Measurements from ENCODE around the gene CHCHD10.
A peak's percentile ranks its signal among the peaks of the same experiment; 100 is the strongest.
"Not testable (repeated sequence)": the region's sequence is repeated elsewhere in the genome, so short reads cannot be mapped to it uniquely, and the experiment has no call there.

CHCHD10 gene

DNA sequence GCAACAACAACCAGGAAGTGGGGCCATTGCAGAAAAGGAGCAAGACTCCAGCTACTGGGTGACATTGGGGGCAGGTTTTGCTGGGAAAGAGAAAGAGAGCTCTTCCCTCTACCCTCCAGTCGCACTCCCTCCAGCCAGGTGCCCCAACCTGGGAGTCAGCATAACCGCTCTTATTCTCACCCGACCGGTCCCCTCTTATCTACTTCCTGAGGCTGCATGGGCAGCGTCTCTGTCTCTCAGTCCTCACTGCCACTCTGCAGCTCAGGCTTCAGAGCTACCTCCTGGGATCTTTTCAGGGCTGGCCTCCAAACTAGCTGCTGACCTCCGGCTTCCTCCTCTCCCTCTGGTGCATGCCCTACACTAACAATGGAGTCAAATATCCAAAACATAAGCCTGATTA is 22.0 kb downstream of the CHCHD10 start:
- no peak for ATAC-seq

DNA sequence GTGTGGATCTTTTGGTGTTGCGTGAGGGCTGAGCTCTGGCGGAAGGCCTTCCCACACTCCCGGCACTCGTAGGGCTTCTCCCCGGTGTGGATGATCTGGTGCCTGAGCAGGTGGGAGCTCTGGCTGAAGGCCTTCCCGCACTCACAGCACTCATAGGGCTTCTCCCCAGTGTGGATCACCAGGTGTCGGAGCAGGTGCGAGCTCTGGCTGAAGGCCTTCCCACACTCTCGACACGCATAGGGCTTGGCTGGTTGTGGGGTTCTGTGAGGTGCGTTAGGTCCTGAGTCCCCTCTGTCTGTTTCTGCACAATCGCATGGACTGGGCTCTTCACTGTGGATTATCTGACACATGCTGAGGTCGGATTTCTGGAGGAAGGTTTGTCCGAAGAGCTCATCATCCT is 23.3 kb downstream of the CHCHD10 start:
- no peak for ATAC-seq

GRCh38 chr22:23744001-23744400 is 23.8 kb downstream of the CHCHD10 start:
- no peak for ATAC-seq

DNA sequence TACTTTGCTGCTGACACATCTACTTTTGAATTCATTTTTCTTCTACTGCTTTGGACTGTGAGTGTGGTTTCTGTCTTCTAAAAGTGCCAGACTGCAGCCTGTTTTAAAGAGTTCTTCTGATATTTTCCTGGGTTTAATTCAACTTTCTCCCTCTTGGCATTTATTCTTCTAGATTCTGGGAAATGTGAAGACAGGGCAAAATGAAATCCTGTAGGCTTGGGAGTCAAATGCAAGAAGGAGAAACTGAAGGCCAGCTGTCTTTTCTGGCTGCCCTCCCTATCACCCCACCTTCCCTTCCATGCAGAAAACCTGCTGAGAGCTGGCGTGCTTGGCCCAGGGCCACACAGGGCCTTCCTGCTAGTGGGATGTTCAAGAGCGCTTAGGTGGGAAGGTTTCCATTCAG is 24.5 kb downstream of the CHCHD10 start:
- ATAC-seq: no peak

- ATAC-seq: no peak
Measured at GRCh38 chr22:23742505-23743264, 25.1 kb downstream of the CHCHD10 start.

DNA sequence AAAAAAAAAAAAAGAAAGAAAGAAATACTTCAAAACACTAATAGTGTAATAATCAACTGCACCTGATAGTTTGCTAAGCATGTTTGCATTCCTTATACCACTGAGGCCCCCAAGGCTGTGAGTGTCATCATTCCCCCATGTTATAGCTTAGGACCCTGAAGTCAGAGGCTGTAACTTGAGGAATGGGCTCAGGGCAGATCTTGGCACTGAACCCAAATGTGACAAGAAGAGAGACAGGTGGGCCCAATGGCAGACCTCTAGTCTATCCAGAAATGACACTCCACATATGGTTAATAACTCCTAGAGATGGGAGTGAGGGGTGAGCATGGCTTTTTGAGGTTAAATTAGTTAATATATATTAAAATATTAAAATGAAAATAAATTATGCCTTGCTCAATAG is 30.1 kb downstream of the CHCHD10 start:
- ATAC-seq: no peak

- not testable (repeated sequence) for ATAC-seq
Measured at GRCh38 chr22:23728108-23728507, 39.7 kb downstream of the CHCHD10 start.

DNA sequence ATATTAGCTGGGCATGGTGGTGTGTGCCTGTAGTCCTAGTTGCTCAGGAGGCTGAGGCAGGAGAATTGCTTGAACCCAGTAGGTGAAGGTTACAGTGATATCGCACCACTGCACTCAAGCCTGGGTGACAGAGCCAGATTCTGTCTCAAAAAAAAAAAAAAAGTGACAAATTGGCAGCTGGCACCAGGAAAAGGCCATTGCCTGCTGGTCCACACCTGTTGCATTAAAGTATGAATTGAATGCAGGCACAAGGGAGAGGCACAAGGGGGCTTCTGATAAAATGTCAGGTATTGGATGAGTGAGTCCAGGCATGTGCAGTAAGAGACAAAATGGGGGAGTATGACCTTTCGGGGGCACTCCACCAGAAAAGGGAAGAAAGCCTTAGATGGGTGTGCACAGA is 45.0 kb downstream of the CHCHD10 start:
- no peak for ATAC-seq

DNA sequence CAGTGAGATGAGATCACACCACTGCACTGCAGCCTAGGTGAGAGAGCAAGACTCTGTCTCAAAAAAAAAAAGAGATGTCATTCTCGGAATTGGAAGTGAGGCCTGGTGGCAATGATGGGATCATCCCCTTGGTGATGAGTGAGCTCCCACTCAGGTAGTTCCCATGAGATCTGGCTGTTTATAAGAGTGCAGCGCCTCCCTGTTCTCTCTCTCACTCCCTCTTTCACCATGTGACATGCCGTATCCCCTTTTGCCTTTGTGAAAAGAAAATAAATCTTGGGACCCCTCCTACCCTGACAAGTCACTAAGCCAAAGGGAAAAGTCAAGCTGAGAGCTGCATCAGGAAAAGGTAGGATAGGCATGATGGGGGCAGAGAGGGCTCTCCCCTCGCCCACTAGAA is 45.6 kb downstream of the CHCHD10 start:
- ATAC-seq: no peak

DNA sequence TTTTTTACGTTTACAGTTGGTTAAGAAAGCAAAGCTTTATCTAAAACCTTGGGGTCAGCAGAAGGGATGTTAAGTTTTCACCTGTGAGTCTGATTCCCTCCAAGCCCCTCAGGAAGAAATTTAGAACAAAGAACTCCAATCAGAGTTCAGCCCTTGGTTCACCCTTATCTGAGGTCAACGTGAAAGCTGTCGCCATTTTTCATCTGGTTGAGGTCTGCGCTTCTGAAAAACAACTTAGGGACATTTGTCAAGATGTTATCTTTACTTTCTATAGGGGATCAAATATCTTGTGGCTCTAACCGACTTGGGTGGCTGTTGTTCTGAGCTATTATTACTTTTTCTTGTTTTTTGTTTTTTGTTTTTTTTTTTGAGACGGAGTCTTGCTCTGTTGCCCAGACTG is 46.9 kb downstream of the CHCHD10 start:
- ATAC-seq: no peak

DNA sequence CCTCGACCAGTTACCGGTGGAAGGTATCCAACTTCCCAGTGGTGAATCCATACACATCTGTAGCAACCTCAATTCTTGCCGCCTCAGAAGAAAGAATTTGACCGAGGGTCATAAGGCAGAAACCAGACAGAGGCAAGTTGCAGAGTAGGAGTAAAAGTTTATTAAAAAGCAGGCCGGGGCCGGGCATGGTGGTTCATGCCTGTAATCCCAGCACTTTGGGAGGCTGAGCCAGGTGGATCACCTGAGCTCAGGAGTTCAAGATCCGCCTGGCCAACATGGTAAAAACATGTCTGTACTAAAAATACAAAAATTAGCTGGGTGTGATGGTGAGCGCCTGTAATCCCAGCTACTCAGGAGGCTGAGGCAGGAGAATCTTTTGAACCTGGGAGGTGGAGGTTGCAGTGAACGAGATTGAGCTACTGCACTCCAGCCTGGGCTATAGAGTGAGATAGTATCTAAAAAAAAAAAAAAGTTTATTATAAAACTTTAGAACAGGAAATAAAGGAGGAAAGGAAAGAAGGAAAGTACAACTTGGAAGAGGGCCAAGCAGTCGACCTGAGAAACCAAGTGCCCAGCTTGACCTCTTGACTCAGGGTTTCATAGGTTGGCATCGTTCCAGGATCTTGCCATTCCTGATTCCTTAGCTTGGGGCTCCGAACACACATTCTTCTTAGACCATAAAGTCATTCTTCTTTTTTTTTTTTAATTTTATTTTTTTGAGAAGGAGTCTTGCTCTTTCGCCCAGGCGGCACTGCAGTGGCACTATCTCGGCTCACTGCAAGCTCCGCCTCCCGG is 49.2 kb downstream of the CHCHD10 start:
- no peak for ATAC-seq

DNA sequence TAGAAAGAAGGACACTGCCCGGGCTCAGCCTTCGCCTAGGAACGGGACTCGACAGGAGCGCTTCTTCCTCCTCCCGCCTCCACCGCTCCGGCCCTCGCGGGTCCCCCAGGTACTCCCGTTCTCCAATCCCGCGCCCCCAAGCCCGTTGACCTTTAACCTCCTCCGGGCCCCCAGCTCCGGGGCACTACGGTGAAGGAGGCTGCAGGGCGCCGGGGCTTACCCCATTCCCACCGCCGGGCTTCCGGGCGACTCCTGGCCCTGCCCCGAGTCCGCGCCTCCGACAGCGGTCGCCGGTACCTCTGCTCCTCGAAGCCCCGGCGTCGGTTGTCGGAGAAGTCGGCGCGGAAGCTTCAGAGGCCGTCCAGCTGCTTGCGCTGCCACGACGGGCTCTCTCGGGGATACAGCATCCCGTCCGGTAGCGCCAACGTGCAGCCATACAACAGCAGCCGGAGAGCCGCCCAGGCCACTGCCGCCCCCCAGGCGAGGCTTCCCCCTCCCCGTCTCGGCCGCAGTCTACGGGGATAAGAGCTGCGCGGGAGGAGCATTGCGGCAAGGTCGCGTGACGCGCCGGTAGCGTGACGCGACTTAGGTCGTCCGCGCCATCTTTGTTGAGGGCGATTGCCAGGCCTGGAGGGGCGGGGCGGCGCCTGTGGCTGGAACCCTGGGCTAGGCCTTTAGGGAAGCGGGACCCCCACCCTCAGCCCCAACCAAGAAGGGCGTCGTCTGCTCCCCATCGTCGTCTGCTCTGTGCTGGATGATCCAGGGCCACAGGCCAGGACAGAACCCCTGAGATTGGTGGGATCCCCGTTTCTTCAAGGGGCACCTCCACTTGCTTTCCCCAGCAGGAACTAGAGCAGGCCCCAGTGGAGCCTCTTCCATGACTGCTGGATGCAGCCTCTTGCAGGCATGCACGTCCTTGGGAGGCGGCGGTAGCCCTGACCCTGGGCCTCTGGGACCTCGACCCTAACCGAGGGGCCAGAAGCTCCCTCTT is 50.7 kb downstream of the CHCHD10 start:
- peak; percentile 94 to 96 for ATAC-seq

Measured in activated CD4-positive, CD25-positive, alpha-beta regulatory T cell treated with anti-CD3 and anti-CD28 coated beads, Interleukin-2, amount 50 U/mL, for 24 hours (primary cell).